GM18511 (cell line): ENCODE measurements around the gene H1-8.
"Not testable (repeated sequence)": the region's sequence is repeated elsewhere in the genome, so short reads cannot be mapped to it uniquely, and the experiment has no call there.

Experiments
- ATAC-seq: cut with Tn5 transposase; IDR thresholded peaks from one replicate; pipeline ENCODE4 v1.9.1; 2021; ENCODE audit warnings: mild to moderate bottlenecking, moderate library complexity; ENCODE audit not compliant: unreplicated experiment

H1-8 gene

GRCh38 chr3:129514563-129514962 is 28.4 kb upstream of the H1-8 start:
- no peak for ATAC-seq

- ATAC-seq: not testable (repeated sequence)
Measured at GRCh38 chr3:129515108-129515820, 27.7 kb upstream of the H1-8 start.

- ATAC-seq: not testable (repeated sequence)
Measured at GRCh38 chr3:129515821-129516432, 27.0 kb upstream of the H1-8 start.

- ATAC-seq: no peak
Measured at GRCh38 chr3:129517516-129517915, 25.5 kb upstream of the H1-8 start.

GRCh38 chr3:129518038-129518561 is 24.9 kb upstream of the H1-8 start:
- no peak for ATAC-seq

GRCh38 chr3:129518581-129518980 is 24.4 kb upstream of the H1-8 start:
- ATAC-seq: no peak

- ATAC-seq: no peak
Measured at GRCh38 chr3:129519449-129519848, 23.5 kb upstream of the H1-8 start.

GRCh38 chr3:129519896-129520715 is 22.9 kb upstream of the H1-8 start:
- ATAC-seq: no peak

GRCh38 chr3:129520960-129521359 is 22.0 kb upstream of the H1-8 start:
- ATAC-seq: no peak

GRCh38 chr3:129521611-129522010 is 21.4 kb upstream of the H1-8 start:
- no peak for ATAC-seq

- no peak for ATAC-seq
Measured at GRCh38 chr3:129522953-129523352, 20.0 kb upstream of the H1-8 start.

- ATAC-seq: no peak
Measured at GRCh38 chr3:129524081-129524480, 18.9 kb upstream of the H1-8 start.

- ATAC-seq: no peak
Measured at GRCh38 chr3:129525341-129525968, 17.5 kb upstream of the H1-8 start.

GRCh38 chr3:129526121-129526900 is 16.7 kb upstream of the H1-8 start:
- ATAC-seq: peak; percentile 98

GRCh38 chr3:129527262-129527661 is 15.7 kb upstream of the H1-8 start:
- no peak for ATAC-seq

- no peak for ATAC-seq
Measured at GRCh38 chr3:129528589-129529100, 14.3 kb upstream of the H1-8 start, which contains the start of gene RHO. TSS of gene RHO (plus strand) at chr3:129528639. CDS start at chr3:129528734, 95 bp downstream.

GRCh38 chr3:129529436-129530210 is 13.4 kb upstream of the H1-8 start:
- no peak for ATAC-seq

GRCh38 chr3:129530251-129530791 is 12.7 kb upstream of the H1-8 start:
- no peak for ATAC-seq

GRCh38 chr3:129530821-129531220 is 12.2 kb upstream of the H1-8 start:
- ATAC-seq: no peak
